SK-MEL-5 (cell line): Measurements from ENCODE around the gene APBA2. TPM values are rescaled to one million over a fixed set of nuclear protein-coding genes. Genes with fewer than 3 reads are reported as not detected.

Experiments
- DNase-seq: peaks from one replicate; pipeline ENCODE4 v3.0.0-alpha.2; 2016; ENCODE audit warnings: low read depth, low spot score
- in situ Hi-C: cut with HindIII; loops from 2 replicates; pipeline ENCODE4 v1.10.0; 2016; ENCODE audit warnings: low sequenced_read_pairs, high pct_unique_total_duplicates, low pct_unique_long_range_greater_than_20kb
- total RNA-seq: library from RNA; depleted of rRNA; stranded (reverse); fragments of >200 nt; shearing (Covaris generic); gene quantifications from 2 replicates; pipeline ENCODE4 v1.2.3, GENCODE V29; 2014

Gene APBA2
- total RNA-seq, 1 experiment from 2014 or later: 24.6 TPM

DNA sequence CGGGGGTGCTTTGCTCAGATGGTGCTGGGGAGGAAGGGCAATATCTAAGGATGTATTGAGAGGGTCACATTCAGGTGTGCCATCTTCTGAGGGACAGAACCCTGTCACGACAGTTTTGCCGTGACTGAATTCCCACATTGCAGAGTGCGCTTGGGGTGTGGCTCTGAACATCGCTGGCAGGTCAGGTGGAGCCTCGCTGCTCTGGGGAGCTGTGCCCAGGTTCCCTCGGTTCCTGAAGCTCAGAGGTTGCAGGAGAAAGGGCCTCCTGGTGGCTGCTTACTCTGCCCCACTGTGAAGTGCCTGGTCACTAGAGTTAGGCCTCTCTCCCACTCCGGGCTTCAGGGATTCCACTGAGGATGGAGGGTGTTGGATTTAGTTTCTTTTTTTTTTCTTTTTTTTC lies 51.5 kb downstream of the APBA2 start:
- in situ Hi-C loops: no loop called here
- no peak for DNase-seq

DNA sequence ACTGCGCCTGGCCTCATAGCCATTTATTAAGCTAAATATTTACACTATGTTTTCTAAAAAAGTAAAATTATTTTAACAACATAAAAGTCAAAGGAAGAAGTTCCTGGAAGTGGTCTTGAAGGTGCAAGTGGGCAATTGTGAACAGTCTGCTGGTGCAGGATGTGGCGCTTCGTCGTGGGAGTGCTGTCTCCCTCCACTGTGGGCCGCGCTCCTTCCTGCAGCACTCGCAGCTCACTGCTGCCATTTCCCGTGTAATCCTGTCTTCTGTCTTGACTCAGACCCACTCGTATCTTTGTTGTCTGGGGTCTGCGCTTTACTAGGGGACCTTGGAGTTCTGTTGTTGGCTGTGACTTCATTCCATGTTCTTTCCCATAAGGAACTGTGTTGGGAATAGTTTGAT lies 56.3 kb downstream of the APBA2 start:
- in situ Hi-C loops: no loop called here
- no peak for DNase-seq

DNA sequence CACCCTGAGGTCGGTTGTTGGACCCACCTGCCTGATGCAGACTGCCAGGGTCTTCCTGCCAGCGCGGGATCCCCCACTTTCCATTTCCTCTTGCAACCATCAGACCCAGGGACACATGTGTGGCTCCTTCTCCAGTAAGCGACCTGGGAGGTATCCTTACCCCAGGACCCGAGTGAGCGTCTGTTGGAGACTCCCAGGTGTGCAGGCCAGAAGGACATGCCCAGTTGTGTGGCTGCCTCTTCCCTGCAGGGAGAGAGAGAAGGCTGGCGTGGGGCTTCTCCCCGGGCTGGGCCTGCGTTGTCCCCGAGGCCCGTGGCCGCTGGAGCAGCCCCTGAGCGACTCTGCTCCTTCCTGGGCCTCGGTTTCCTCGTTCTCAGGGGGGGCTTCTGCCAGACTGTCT lies 56.8 kb downstream of the APBA2 start:
- in situ Hi-C loops: no loop called here
- DNase-seq: no peak

DNA sequence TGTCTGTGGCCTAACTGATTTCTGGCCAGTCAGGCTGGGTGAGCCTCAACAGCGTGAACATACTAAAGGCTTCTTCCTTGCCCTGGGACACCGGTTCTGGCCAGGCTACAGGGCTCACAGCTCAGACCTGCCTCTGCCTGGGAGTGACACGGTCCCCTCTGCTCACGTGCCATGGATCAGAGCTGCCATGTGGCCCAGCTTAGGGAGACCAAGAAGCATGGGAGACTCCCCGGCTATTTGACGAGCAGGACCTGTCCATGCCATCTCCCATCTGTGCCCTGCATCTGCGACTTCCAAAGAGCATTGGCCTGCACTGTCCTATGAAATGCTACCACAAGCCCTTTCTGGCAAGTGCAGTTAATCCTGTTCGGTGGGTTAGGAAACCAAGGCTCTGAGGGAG lies 57.4 kb downstream of the APBA2 start:
- in situ Hi-C loops: no loop called here
- no peak for DNase-seq

DNA sequence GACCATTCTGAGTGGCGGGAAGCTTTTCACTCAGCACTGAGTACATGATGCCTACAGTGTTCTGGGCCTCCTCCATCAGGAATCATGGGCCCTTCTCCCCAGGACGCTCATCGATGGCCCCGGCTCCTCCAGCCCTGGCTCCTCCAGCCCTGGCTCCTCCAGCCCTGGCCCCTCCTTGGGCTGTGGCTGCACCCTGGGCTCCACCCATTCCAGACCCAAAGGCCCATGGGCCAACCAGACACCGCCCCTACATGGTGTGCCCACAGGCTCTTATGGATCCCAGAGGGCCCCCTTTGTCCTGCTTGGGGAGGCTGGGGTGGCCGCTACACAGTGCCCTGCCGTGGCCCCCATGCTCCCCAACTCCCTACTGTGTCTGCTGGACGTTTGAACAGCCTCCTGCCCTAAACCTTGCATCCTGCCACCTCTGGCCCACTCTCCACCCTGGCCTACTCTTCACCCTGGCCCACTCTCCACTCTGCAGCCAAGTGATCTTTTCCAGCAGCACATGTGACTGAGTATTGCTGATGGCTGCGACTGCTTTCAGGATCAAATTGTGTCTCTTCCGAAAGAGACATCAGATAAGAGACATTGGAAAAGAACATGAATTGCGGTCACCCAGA lies 57.9 kb downstream of the APBA2 start:
- DNase-seq: no peak
- in situ Hi-C loops: no loop called here

DNA sequence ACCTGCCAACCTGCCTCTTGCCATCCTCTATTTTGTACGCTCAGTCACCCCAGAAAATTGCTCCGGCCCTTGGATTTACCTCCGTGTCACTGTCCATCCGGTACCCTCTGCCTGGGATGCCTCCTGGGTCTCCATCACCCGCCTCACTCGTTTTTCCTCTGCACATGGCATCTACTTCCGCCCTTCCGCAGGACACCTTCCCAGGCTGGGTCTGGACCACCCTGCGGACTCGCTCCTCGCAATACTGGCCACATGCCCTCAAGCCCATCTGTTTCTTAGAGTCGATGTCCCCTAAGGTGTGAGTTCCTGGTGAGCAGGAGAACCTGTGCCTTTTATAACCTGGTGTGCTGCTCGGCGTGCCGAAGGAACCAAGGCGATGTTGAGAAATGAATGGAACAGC lies 58.5 kb downstream of the APBA2 start:
- in situ Hi-C loops: no loop called here

DNA sequence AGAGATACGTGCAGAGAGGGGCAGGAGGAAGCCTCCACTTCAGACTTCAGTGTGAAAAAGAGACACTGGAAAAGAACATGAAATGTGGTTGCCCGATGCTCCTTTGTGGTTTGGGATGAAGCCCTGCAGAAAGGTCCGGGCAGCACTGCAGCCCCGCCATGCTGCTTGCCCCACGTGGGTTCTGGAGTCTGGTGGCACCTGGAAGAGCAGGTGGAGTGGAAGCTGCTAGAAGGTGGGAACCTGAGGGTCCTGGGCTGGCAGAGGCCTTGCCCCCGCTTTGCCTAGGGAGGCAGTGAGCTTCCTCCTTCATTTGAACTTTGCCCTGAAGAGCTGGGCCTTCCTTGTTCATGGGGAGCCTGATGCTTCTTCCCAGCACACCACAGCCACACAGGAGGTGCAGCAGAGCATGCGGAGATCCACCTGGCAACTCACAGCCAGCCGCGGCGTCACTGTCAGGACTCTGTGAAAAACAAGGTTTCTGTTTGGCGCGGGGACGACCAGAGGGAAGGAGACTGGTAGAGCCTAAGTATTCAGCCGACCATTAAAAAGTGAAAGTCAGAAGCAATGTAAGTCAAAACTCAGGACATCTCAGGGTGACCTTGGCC lies 59.0 kb downstream of the APBA2 start:
- DNase-seq: no peak
- in situ Hi-C loops: no loop called here

More for the DNA sequence above, 58.5 kb downstream of the APBA2 start:
- no peak for DNase-seq

DNA sequence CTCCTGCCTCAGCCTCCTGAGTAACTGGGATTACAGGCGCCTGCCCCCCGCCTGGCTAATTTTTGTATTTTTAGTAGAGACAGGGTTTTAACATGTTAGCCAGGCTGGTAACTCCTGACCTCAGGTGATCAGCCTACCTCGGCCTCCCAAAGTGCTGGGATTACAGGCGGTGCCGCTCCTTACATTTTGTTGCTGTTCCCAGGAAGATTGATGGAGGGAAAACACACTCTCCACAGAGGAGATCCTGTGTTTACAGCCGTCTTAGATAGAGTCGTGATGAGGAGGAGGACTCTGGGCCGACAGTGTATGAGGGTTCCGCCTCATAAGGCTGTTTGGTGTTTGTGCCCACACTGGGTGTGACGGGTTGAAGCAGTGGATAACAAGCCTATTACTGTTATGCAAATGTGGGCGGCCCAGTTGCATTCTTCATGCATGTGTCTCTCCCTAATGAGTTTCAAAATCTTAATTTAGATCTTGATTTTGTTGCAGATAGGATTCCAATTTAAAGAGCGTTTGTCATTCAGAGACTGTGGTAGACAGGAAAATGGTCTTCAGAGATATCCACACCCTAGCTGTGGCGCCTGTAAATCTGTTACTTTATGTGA lies 60.0 kb downstream of the APBA2 start:
- in situ Hi-C loops: no loop called here

DNA sequence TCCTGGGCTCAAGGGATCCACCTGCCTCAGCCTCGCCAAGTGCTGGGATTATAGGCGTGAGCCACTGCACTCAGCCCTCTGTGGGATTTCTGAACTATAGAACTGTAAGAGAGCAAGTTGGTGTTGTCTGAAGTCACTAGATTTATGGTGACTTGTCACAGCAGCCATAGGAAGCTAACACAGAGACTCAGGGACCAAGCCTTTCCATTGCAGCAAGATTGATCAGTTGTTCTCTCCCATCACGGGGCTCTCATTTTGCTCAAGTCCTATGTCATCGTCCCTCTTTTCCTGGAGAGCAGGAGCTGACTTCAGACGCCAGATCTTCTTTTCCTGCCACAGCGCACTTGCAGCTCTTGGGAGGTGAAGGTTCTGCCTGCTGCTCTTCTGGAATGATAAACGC lies 61.0 kb downstream of the APBA2 start:
- DNase-seq: no peak

More for the DNA sequence above, 60.0 kb downstream of the APBA2 start:
- no peak for DNase-seq

DNA sequence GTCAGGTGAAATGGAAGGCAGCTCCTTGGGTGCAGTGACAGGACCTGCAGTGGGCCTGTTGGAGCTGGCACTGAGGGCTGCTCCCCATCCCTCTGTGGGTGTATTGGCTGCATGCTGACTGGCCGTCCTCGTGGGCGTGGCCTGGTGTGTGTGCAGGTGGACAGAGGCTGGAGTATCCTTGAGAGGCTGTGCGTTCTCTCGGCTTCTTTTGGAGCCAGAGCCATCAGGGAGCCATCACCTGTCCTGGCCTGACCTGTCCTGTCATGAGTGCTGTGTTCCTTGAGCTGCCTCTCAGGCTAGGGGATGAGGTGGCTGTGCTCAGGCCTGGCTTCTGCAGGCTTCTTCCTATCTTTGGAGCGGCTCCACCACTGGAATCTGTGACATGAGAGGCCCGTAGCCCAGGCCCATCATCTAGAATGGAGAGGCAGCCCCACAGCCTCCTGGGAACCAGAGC lies 61.5 kb downstream of the APBA2 start:
- in situ Hi-C loops: no loop called here
- no peak for DNase-seq

More for the DNA sequence above, 61.0 kb downstream of the APBA2 start:
- in situ Hi-C loops: no loop called here

DNA sequence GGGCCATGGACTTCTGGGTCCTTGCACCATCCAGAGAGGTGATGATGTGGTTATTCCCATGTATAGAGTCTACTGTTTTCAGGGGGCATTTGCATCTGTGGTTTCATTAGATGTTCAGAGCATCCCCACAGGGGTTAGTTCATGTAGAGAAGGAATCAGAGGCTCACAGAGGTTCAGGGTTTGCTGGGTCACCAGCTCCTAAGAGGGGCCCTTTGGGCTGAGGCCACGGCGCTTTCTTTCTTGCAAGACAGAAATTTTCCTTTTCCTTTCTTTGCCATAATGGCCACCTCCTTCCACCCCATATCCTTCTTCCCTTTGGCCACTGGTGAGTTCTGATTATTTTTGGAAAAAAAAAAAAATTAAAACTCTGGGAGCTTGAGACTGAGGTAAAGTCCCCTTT lies 62.3 kb downstream of the APBA2 start:
- in situ Hi-C loops: no loop called here
- DNase-seq: no peak

DNA sequence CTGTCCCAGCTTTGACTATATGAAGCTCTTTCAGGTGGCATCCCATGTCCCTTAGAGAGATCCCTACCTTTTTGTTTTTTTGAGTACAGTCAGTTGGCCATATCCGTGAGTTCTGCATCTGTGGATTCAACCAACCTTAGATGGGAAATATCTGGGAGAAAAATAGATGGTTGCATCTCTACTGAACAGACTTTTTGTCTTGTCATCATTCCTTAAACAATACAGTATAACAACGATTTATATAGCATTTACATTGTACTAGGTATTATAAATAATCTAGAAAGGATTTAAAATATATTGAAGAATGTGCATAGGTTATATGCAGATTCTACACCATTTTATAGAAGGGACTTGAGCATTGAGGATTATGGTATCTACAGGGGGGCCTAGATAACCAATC lies 65.1 kb downstream of the APBA2 start:
- in situ Hi-C loops: no loop called here
- no peak for DNase-seq

DNA sequence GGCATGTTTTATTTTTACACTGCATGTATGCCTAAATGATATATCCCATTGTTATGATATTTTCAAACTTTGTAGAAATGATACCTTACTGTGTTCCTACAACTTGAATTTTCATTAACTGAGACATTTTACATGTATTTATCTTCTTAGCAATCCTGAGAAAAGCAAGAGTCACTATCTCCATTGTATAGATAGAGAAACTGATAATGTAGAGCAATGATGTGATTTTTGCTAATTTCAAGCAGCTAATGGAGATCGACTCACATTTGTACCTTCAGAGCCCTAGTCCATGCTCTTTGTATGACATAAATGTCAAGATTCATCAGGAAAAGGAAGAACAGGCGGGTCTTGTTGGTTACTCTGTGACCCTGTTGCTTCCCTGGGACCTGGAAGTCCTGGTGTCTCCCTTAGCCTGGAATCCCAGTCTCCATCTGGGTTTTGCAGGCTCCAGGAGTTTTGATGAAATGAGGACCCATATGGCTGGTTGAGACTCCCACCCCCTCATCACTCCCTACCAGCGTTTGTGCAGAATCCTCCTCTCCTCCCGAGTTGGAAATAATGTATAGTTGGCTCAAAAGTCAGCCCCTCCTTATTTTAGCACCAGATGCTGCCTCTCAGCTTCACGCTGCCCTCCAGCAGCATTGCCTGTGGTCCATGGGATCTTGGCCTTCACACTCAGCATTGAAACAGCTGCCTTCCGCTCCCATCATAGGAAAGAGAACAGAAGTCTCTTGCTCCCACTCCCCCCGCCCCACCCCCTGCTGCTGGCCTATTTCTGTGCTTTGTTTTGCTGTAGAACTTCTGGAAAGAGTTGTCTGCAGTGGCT lies 67.1 kb downstream of the APBA2 start:
- no peak for DNase-seq
- in situ Hi-C loops: no loop called here

DNA sequence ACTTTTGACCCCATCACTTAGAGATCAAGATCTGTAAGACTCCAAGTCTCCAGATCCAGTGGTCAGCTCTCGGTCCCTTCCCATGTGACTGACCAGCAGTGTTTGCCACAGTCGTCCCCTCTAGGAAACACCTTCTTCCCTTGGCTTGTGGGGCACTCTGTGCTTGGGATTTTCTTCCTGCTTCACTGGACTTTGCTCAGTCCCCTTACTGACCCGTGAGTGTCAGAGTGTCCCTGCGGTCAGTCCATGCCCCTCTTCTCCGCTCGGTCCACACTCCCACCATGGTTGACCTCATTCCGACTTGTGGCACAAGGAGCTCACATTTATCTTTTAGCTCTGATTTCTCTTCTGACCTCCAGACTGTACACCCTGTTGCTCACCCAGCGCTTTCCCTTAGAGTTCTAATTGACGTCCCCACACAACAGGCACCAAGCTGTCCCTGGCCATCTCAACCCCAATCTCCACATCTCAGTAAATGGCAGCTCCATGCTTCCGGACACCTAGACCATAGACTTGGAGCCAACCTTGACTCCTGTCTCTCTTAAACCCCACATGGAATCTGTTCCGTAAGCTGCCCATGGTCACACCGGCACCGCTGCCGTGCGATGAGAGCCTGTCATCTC lies 67.9 kb downstream of the APBA2 start:
- in situ Hi-C loops: no loop called here
- DNase-seq: no peak

DNA sequence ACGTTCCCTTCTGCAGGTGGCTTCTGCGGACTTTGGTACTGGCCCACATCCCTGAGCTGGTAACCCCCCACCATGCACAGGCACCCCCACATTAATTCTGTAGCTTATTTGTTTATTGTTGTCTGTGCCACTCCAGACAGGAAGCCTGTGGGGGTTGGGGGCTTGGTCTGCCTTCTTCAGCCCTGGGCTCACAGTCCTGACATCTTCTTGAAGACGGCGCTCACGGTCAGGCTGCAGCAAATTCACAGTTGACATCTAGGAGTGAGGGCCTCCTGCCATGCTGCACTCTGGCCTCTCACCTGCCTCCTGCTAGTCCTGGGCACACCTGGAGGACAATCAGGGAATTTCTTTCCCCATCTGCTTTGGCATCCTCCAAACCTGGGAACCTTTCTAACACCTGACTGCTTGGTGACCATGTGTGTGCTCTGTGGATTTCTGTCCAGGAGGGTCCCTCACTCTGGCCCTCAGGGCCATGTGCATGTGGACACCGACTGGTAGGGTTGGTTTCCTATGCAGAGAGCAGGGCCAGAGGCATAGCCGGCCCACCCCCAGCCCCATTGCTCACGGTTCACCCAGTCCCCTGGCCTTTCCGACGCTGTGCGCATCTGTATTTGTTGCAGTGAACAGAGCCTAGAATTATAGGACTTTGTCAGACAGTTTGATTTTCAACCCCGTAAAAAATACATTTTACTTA lies 68.8 kb downstream of the APBA2 start:
- in situ Hi-C loops: no loop called here
- DNase-seq: no peak

DNA sequence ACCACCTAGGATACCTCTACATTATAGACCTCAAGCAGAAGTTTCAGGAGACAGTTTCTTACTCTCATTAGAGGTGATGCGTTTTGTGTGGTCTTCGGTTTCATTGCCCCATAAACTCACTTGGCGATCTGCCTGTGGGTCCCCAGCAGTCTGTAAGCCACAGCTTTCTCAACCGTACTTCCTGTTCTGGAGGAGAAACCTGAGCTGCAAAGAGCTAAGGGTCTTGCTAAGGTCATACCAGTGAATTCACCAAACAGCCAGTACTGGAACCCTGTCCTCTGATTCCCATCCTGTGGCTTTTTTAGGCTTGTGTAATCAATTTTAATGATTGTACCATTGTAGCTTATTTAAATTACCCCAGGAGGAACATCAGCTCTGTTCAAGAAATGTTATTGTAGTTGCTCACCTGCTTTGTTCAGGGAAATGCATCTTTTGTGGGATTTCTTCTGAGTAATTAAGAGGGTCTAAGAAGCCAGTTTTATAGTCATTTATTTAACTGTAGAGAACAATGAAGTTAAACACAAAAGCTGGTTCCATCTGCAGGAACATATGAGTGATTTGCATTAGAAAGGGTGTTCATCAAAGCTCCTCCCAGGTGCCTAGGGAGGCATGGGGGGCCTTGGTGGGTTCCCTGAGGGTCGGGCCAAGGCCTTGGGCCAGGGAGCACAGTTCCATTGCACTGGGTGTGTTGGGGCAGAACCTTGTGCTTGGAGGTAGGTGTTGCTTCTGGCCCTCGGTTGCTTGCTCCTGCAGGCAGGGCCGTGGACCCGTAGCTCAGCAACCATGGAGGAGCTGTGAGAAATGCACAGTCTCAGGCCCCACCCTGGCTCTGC lies 69.6 kb downstream of the APBA2 start:
- DNase-seq: no peak
- in situ Hi-C loops: no loop called here

DNA sequence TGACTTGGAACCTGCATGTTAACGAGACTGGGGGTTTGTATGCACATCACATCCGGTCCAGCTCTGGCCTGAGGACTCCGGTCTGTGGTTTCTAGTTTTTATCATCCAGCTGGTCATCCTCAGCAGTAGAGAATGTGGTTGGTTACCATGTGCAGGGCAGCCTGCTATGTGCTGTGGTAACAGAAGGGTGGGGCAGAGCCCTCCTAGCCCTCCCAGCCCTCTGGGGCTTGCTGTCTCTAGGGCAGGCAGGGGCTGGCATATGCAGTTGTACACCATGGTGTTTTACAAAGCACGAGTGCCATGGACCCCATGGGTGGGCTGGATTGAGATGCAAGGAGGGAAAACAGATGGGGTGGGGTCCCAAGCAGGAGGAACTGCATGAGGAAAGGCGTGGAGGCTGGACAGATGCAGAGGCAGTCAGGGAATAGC lies 70.2 kb downstream of the APBA2 start:
- DNase-seq: no peak
- in situ Hi-C loops: no loop called here
